Measurements from ENCODE around the gene COX20.

GRCh38 chr1:244858357-244858756 lies 22.9 kb downstream of the COX20 start:
- TF ChIP-seq POLR2A (IDR thresholded peaks at IDR 0.05) (no peak), CTCF (IDR thresholded peaks at IDR 0.05) (no peak)
